ENCODE data around the gene SYNDIG1.

DNA sequence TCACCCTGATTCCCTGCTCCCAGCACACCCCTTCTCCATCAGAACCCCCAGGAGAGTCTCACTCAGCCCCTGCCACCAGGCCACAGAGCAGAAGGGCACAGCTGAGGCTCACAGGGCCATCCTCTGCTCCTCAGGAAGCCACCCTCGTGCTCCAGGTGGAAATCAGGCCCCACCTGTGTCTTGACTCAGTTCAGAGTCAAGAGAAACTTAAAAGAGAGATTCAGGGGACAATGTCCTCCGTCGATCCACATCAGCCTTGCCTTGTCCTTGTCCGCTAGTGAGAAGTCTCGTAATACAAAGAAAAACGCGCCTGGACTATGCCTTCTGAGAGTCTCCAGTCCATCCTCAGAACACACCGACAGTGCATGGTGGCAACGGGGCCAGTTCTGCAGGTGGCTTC lies 114.6 kb downstream of the SYNDIG1 start:
- TF ChIP-seq EZH2 (IDR thresholded peaks at IDR 0.05; ENCODE audit: insufficient read depth, low read length), result no peak
- TF ChIP-seq, protein P1, sequence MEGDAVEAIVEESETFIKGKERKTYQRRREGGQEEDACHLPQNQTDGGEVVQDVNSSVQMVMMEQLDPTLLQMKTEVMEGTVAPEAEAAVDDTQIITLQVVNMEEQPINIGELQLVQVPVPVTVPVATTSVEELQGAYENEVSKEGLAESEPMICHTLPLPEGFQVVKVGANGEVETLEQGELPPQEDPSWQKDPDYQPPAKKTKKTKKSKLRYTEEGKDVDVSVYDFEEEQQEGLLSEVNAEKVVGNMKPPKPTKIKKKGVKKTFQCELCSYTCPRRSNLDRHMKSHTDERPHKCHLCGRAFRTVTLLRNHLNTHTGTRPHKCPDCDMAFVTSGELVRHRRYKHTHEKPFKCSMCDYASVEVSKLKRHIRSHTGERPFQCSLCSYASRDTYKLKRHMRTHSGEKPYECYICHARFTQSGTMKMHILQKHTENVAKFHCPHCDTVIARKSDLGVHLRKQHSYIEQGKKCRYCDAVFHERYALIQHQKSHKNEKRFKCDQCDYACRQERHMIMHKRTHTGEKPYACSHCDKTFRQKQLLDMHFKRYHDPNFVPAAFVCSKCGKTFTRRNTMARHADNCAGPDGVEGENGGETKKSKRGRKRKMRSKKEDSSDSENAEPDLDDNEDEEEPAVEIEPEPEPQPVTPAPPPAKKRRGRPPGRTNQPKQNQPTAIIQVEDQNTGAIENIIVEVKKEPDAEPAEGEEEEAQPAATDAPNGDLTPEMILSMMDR (IDR thresholded peaks at IDR 0.05; ENCODE audit: insufficient read depth, low read depth, low read length), result no peak

Measured in astrocyte (in vitro differentiated cells and primary cell).